Ovary (tissue), 9 donors: ENCODE measurements around the gene LGALS7. TPM values are rescaled to one million over a fixed set of nuclear protein-coding genes. Genes with fewer than 3 reads are reported as not detected.

Experiments
- DNase-seq, 5 donors: peaks; one replicate each; pipeline ENCODE4 v3.0.0-alpha.2; 2019 to 2020
- H3K27ac ChIP-seq, 2 donors: fragments of 200-600 bp; one replicate each; pipeline versions ENCODE4 v1.5.1 to v1.8.0; 2019 to 2022
- H3K27me3 ChIP-seq: fragments of 200-600 bp; one replicate; pipeline ENCODE4 v1.8.0; 2022
- H3K36me3 ChIP-seq: fragments of 200-600 bp; sonication (generic); one replicate; pipeline ENCODE4 v1.5.1; 2019
- H3K4me1 ChIP-seq: one replicate; pipeline ENCODE4 v1.8.1; 2013; ENCODE audit warnings: mild to moderate bottlenecking, moderate library complexity; ENCODE audit not compliant: insufficient read depth
- H3K4me3 ChIP-seq: fragments of 200-600 bp; sonication (generic); one replicate; pipeline ENCODE4 v1.5.1; 2017
- H3K9me3 ChIP-seq, 2 donors: fragments of 200-600 bp in 1 of 2; sonication (generic) in 1 of 2; one replicate each; pipeline versions ENCODE4 v1.5.1 to v1.8.1; 2013 to 2019; ENCODE audit warnings: mild to moderate bottlenecking in 1 of 2, moderate library complexity in 1 of 2
- CTCF ChIP-seq, 3 donors: fragments of 450-650 bp in 2 of 3; fragments of 200-600 bp in 1 of 3; IDR thresholded peaks; one replicate each; pipeline versions ENCODE4 v1.5.1 to v1.8.0; 2016 to 2022; ENCODE audit warnings: antibody characterized with exemption in 3 of 3, mild to moderate bottlenecking in 1 of 3
- EP300 ChIP-seq: sonication (generic); formaldehyde crosslinking; IDR thresholded peaks from one replicate; pipeline ENCODE4 v1.6.1; 2017; ENCODE audit warnings: antibody characterized with exemption
- POLR2A ChIP-seq: fragments of 450-650 bp; IDR thresholded peaks from one replicate; pipeline ENCODE4 v1.6.1; 2017; ENCODE audit warnings: antibody characterized with exemption, mild to moderate bottlenecking, moderate library complexity
- WGBS, 3 donors: extraction: QIAGEN DNeasy Blood & Tissue Kit in 1 of 3; methylation state at CpG; one replicate each; pipeline versions ENCODE4 v1.1.5 to v1.1.7; 2013 to 2017; 5-methylcytosine and 5-hydroxymethylcytosine counted together
- intact Hi-C, 4 donors: fragments of 100-400 bp; cut with DNase I; formaldehyde crosslinking; loops; one replicate each; pipeline versions ENCODE4 v1.11.0 to v1.15.1; 2022 to 2023
- polyA plus RNA-seq, 2 donors: library from polyadenylated mRNA; stranded (reverse); fragments of 200-250 nt in 1 of 2; fragments of 350-450 nt in 1 of 2; fragmentation: Illumina TruSeq in 1 of 2; extraction: RNeasy Lipid Tissue Mini Kit (QIAGEN cat#74804) in 1 of 2; gene quantifications; one replicate each; pipeline ENCODE4 v1.2.3, GENCODE V29; 2013 to 2014
- total RNA-seq, 7 donors: library from RNA; depleted of rRNA in 2 of 7; stranded (reverse); fragments of >200 nt in 2 of 7; fragmentation: NEBNext Ultra II Directional in 3 of 7; extraction: Animal tissue kit (Norgen Biotek cat#: 25700) in 3 of 7; gene quantifications; one replicate each; pipeline versions ENCODE4 v1.1.0 to v1.2.4, GENCODE V29; 2016 to 2023
- donor health status: DM: no; HTN: no; CAD: no; lungs with moderate emphysema.
- donor health status: DM: no; HTN: no; CAD: no.
- donor health status: Bipolar disorder and iron deficiency.
- donor health status: DM: yes; HTN: yes; CAD: no.
- donor health status: DM: no; HTN: no; CAD: no.
- donor health status: DM: yes; HTN: yes; CAD: no.

Gene LGALS7
- total and polyA plus RNA-seq, 9 donors: 0.69 to 0.84 (median 0.79) TPM; not detected in 6

DNA sequence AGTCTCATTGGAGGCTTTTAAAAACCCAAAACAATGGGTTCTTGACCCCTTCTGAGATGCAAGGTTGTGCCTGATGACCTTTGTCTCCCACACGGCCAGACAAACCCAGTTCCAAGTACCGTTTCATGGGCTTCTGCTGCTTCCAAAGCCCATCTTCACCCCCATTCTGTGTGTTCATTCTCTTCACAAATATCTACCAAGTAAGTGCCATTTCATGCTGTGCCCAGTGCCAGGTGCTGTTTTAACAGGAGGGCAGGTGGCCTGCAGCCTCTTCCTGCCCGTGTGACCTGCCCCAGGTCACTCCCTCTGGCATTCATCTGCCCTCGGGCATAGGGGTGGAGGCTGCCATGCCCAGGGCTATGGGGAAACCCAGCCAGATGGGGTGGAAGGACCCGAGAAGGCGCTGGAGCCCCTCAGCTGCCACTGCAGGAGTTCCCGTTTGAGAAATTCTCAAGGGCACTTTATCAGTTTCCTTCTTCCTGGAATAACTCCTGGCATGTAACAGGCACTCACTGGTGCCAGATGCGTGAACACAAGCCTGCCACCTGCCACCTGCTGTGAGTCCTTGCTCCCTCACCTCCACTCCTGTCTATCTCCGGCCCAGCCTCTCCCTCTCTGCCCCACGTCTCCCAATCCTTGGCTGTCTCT lies 41.5 kb downstream of the LGALS7 start:
- Histone ChIP-seq H3K9me3 (no peaks in the 10 kb centered on the region), H3K4me1 (peaks cover 9% of the 10 kb centered on the region), H3K27me3 (no peaks in the 10 kb centered on the region), H3K27ac (peak overlapping the region in 1 of 2 donors; percentile 71), H3K4me3 (no peak overlapping the region), H3K36me3 (no peaks in the 10 kb centered on the region)
- TF ChIP-seq CTCF (IDR thresholded peaks at IDR 0.05) (no peak), POLR2A (no peak), EP300 (no peak)
- peak in 3 of 5 donors; percentile 15 to 46 (median 29) for DNase-seq
- intact Hi-C loops: no loop called here
- 40 to 50% (median 46%) methylated on average over 10 of the region's 10 CpGs for WGBS, 3 donors

DNA sequence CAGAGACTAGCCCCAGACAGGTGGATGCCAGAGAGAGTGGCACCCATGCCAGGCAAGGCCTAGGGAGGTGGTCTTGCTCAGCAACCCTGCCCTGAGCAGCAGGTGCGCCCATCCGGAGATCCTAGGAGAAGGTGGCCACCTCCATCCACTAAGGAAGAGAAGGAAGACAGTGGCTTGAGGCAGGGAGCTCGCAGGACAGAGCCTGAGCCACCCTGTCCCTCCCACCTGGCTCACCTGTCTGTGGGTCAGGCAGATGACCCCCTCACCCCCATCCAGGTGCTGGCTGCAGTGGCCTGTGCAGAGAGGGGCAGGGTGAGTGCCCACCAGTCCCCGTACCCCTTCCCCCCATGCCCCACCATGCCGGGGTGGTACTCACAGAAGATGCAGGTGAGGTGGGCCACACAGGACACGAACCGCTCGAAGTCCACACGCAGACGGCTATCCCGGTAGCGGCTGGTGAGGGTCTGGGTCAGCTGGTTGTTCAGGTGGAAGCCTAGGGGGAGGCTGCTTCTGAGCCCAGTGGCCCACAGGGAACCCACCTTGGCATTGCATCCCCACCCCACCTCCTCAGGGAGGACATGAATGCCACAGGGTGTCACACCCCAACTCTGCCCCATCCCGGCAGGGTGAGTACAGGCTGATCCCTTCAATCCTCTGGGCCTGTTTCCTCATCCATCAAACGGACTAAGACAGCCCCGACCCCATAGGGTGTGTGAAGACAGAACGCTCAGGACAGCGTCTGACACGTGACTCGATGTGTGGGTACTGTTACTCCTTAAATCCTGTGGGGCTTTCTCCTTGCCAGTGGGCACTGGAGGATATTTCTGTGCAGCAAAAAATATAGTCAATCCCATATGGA lies 42.4 kb downstream of the LGALS7 start:
- peak overlapping the region in 1 of 2 donors; percentile 71 for H3K27ac ChIP-seq
- peaks cover 10% of the 10 kb centered on the region for H3K4me1 ChIP-seq
- 88 to 92% (median 88%) methylated on average over 17 to 19 of the region's 19 CpGs for WGBS, 3 donors
- TF ChIP-seq CTCF (IDR thresholded peaks at IDR 0.05) (no peak), EP300 (no peak), POLR2A (no peak)
- no peak overlapping the region for H3K4me3 ChIP-seq
- peak in 4 of 5 donors; percentile 24 to 44 (median 36) for DNase-seq
- no peaks in the 10 kb centered on the region for H3K27me3 ChIP-seq
- peaks cover 2% of the 10 kb centered on the region for H3K36me3 ChIP-seq
- no peaks in the 10 kb centered on the region for H3K9me3 ChIP-seq
- intact Hi-C loops: no loop called here

- TF ChIP-seq CTCF (IDR thresholded peaks at IDR 0.05) (no peak), POLR2A (no peak), EP300 (no peak)
- intact Hi-C loops: no loop called here
- Histone ChIP-seq H3K9me3 (no peaks in the 10 kb centered on the region), H3K4me3 (no peak overlapping the region), H3K4me1 (peaks cover 10% of the 10 kb centered on the region), H3K27ac (no peak overlapping the region), H3K27me3 (no peaks in the 10 kb centered on the region), H3K36me3 (peaks cover 2% of the 10 kb centered on the region)
- no peak for DNase-seq
- WGBS, 3 donors: 85 to 90% (median 87%) methylated on average over 7 of the region's 7 CpGs
These were observed 42.9 kb downstream of the LGALS7 start for GRCh38 chr19:38730470-38730730.

DNA sequence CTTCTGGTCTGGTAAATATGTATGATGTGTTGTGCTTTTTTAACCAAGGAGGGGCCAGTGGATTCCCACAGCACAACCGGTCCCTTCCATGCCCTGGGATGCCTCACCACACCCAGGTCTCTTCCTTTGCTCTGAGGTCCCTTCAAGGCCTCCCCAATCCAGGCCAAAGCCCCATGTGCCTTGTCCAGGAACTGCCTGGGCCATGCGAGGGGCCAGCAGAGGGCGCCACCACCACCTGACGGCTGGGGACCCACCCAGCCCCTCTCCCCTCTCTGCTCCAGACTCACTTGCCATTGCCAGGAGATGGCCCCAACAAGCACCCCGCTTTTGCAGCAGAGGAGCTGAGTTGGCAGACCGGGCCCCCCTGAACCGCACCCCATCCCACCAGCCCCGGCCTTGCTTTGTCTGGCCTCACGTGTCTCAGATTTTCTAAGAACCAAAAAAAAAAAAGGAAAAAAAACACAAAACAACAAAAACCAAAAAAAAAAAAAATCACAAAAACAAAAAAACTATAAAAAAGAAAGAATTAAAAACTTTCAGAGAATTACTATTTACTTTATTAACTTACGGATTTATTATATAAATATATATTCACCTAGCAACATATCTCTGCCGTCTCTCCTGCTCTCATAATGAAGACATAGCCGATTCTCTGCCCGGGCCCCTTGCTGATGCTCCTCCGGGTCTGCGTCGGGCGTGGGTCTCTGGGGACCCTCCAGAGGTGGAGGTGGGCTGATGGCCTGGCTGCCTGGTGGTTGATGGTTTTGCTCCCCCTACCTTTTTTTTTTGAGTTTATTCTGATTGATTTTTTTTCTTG lies 43.5 kb downstream of the LGALS7 start:
- WGBS, 3 donors: 67 to 70% (median 69%) methylated on average over 17 of the region's 17 CpGs
- TF ChIP-seq EP300 (no peak), CTCF (IDR thresholded peaks at IDR 0.05) (peak; percentile 38 to 56 (median 53)), POLR2A (no peak)
- Histone ChIP-seq H3K9me3 (no peaks in the 10 kb centered on the region), H3K36me3 (peaks cover 2% of the 10 kb centered on the region), H3K27me3 (no peaks in the 10 kb centered on the region), H3K27ac (no peak overlapping the region), H3K4me3 (no peak overlapping the region), H3K4me1 (peaks cover 10% of the 10 kb centered on the region)
- intact Hi-C loops: loop anchor here in 3 of 4 donors (5.0 kb wide), 2 partner anchors 78 to 83 kb away; partner anchors contain the start of gene ACTN4 (in 2 of the 3)
- peak; percentile 58 to 83 (median 75) for DNase-seq
